Keratinocyte (primary cell): Measurements from ENCODE around the gene CORO2A. TPM values are rescaled to one million over a fixed set of nuclear protein-coding genes. Genes with fewer than 3 reads are reported as not detected.

ENCODE experiments used
- DNase-seq: peaks from one replicate; pipeline ENCODE4 v3.0.0-alpha.2; 2011; ENCODE audit warnings: low read depth, missing footprints, low spot score
- FAIRE-seq: peaks from 2 replicates; lab custom pipeline; 2011; peaks lifted over from hg19 to GRCh38; lab: Jason Lieb, UNC
- H2AFZ ChIP-seq: 2 replicates; pipeline ENCODE4 v1.6.0; 2012; ENCODE audit warnings: low read length, control low read depth, inconsistent platforms; ENCODE audit not compliant: control insufficient read depth
- H3K27ac ChIP-seq: 2 replicates; pipeline ENCODE4 v1.5.1; 2011; ENCODE audit warnings: low read length; ENCODE audit not compliant: control insufficient read depth, insufficient read depth
- H3K27me3 ChIP-seq: 3 replicates; pipeline ENCODE4 v1.6.0; 2011; ENCODE audit warnings: low read length; ENCODE audit not compliant: control insufficient read depth, insufficient read depth; ENCODE audit errors: extremely low read depth
- H3K36me3 ChIP-seq, 2 experiments: 2 replicates in 1 of 2; 3 replicates in 1 of 2; pipeline ENCODE4 v1.5.1; 2011; ENCODE audit warnings: low read length in 2 of 2, mild to moderate bottlenecking in 1 of 2; ENCODE audit not compliant: control insufficient read depth in 2 of 2, insufficient read depth in 2 of 2; ENCODE audit errors: extremely low read depth in 1 of 2
- H3K4me1 ChIP-seq: 3 replicates; pipeline ENCODE4 v1.5.1; 2011; ENCODE audit warnings: low read length; ENCODE audit not compliant: control insufficient read depth, insufficient read depth; ENCODE audit errors: extremely low read depth
- H3K4me2 ChIP-seq: 3 replicates; pipeline ENCODE4 v1.6.0; 2011; ENCODE audit warnings: low read depth, low read length; ENCODE audit not compliant: control insufficient read depth, insufficient read depth; ENCODE audit errors: extremely low read depth
- H3K4me3 ChIP-seq, 3 experiments: fragments of 200-600 bp in 1 of 3; sonication (generic) in 1 of 3; 2 replicates in 2 of 3; 3 replicates in 1 of 3; pipeline ENCODE4 v1.5.1; 2011 to 2016; ENCODE audit warnings: low read length in 3 of 3, mild to moderate bottlenecking in 3 of 3, control low read depth in 2 of 3, inconsistent platforms in 1 of 3, low read depth in 1 of 3, mixed read lengths in 1 of 3, mixed run types in 1 of 3, moderate library complexity in 1 of 3; ENCODE audit not compliant: control insufficient read depth in 2 of 3, insufficient read depth in 2 of 3; ENCODE audit errors: extremely low read depth in 1 of 3
- H3K79me2 ChIP-seq: 2 replicates; pipeline ENCODE4 v1.6.0; 2012; ENCODE audit warnings: low read length; ENCODE audit not compliant: control insufficient read depth, insufficient read depth
- H3K9ac ChIP-seq: 3 replicates; pipeline ENCODE4 v1.6.0; 2011; ENCODE audit warnings: low read length; ENCODE audit not compliant: control insufficient read depth, insufficient read depth; ENCODE audit errors: extremely low read depth
- H3K9me1 ChIP-seq: 3 replicates; pipeline ENCODE4 v1.6.0; 2011; ENCODE audit warnings: low read length; ENCODE audit not compliant: control insufficient read depth, insufficient read depth; ENCODE audit errors: extremely low read depth
- H3K9me3 ChIP-seq: 2 replicates; pipeline ENCODE4 v1.5.1; 2012; ENCODE audit warnings: low read depth, low read length; ENCODE audit not compliant: control insufficient read depth
- H4K20me1 ChIP-seq: 3 replicates; pipeline ENCODE4 v1.6.0; 2011; ENCODE audit warnings: low read length; ENCODE audit not compliant: control insufficient read depth, insufficient read depth; ENCODE audit errors: extremely low read depth
- EZH2 ChIP-seq: IDR thresholded peaks from one replicate; pipeline ENCODE4 v1.6.1; 2012; ENCODE audit warnings: inconsistent platforms, mild to moderate bottlenecking, low read length, moderate library complexity
- dilution Hi-C: fragments of 300-500 bp; cut with MboI; formaldehyde crosslinking; loops from one replicate; pipeline ENCODE4 v1.7.0; 2020; ENCODE audit warnings: low sequenced_read_pairs; ENCODE audit not compliant: extremely low pct_ligation_motif_present
- polyA plus RNA-seq, 5 experiments: library from polyadenylated mRNA; depleted of rRNA in 3 of 5; stranded (reverse) in 3 of 5; stranded (forward) in 1 of 5; unstranded in 1 of 5; fragments of >200 nt; gene quantifications; 1 replicate in 1 of 5; 2 replicates in 3 of 5; 3 replicates in 1 of 5; pipeline versions ENCODE4 v1.2.1 to v1.2.3, GENCODE V29; 2011 to 2012; ENCODE audit warnings: missing spikeins in 2 of 5, low read depth in 1 of 5, low replicate concordance in 1 of 5
- TF ChIP-seq, protein P1 (sequence below), 3 experiments: IDR thresholded peaks in 1 of 3; conservative IDR thresholded peaks in 1 of 3; optimal IDR thresholded peaks in 1 of 3; 2 replicates in 2 of 3; 3 replicates in 1 of 3; pipeline versions ENCODE3 to v1.5.1; 2011; ENCODE audit warnings: low read length in 3 of 3, mild to moderate bottlenecking in 3 of 3, moderate library complexity in 2 of 3, control low read depth in 1 of 3, inconsistent platforms in 1 of 3; ENCODE audit not compliant: insufficient read depth in 2 of 3; ENCODE audit errors: extremely low read depth in 1 of 3

The CORO2A gene
- polyA plus RNA-seq, 1 donor (not counting 4 experiments of a cell fraction or from before 2014, with no cell fraction given), result 31.7 TPM

DNA sequence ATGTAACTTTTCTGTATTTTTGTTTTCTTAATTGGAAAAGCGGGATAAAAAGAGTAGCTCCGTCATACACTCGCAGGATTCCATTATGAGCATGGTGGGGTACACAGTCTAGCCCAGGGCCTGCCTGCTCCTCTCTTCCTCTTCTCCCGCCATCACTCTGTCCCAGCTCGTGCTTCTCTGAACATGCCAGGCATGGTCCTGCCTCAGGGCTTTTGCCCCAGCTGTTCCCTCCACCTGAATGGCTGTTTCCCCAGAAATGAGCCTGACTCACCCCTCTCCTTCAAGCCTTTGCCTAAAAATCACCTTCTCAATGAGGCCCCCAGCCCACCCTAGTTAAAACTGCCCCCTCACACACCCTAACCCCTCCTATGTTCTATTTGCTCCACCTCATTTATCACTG lies 4.5 kb downstream of the CORO2A start:
- Histone ChIP-seq H3K4me3 (no peak overlapping the region), H3K36me3 (no peaks in the 10 kb centered on the region), H4K20me1 (no peaks in the 10 kb centered on the region), H3K27me3 (no peaks in the 10 kb centered on the region), H3K27ac (no peak overlapping the region), H3K9me1 (peaks cover 2% of the 10 kb centered on the region), H3K4me1 (peaks cover 36% of the 10 kb centered on the region), H2AFZ (no peak overlapping the region), H3K9ac (no peak overlapping the region), H3K4me2 (peak overlapping the region; percentile 3), H3K79me2 (peaks cover 86% of the 10 kb centered on the region), H3K9me3 (no peaks in the 10 kb centered on the region)
- dilution Hi-C loops, result no loop called here
- DNase-seq, result no peak
- no peak for TF ChIP-seq EZH2
- TF ChIP-seq, protein P1, sequence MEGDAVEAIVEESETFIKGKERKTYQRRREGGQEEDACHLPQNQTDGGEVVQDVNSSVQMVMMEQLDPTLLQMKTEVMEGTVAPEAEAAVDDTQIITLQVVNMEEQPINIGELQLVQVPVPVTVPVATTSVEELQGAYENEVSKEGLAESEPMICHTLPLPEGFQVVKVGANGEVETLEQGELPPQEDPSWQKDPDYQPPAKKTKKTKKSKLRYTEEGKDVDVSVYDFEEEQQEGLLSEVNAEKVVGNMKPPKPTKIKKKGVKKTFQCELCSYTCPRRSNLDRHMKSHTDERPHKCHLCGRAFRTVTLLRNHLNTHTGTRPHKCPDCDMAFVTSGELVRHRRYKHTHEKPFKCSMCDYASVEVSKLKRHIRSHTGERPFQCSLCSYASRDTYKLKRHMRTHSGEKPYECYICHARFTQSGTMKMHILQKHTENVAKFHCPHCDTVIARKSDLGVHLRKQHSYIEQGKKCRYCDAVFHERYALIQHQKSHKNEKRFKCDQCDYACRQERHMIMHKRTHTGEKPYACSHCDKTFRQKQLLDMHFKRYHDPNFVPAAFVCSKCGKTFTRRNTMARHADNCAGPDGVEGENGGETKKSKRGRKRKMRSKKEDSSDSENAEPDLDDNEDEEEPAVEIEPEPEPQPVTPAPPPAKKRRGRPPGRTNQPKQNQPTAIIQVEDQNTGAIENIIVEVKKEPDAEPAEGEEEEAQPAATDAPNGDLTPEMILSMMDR (optimal IDR thresholded peaks at IDR 0.05 in 1 of 3, IDR thresholded peaks at IDR 0.05 in 1 of 3, conservative IDR thresholded peaks at IDR 0.05 in 1 of 3; ENCODE audit: extremely low read depth in 1 of 3, insufficient read depth in 2 of 3, low read length in 3 of 3), result no peak
- FAIRE-seq, result peak; percentile 56

DNA sequence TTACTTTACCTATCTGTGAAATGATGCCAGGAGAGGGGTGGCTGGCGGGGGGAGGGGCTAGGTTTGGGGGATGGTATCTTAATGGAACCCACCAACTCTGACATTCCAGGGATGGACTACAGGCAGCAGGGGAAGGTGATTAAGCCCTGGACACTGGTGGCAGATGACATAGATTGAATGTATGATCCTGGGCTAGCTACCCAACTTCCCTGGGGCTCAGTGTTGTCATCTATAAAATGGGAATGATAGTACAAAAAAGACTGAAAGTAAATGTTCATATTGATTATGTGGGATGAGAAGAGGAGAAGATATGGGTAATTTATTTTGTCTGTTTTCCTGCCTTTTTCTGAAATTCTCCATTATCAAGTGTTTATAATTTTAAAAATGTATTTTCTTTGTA lies 6.2 kb downstream of the CORO2A start:
- dilution Hi-C loops, result no loop called here
- H4K20me1 ChIP-seq, result no peaks in the 10 kb centered on the region
- H3K4me3 ChIP-seq, result no peak overlapping the region
- no peak overlapping the region for H2AFZ ChIP-seq
- H3K36me3 ChIP-seq, result no peaks in the 10 kb centered on the region
- peaks cover 31% of the 10 kb centered on the region for H3K4me1 ChIP-seq
- H3K27me3 ChIP-seq, result no peaks in the 10 kb centered on the region
- H3K27ac ChIP-seq, result no peak overlapping the region
- H3K9me1 ChIP-seq, result peaks cover 5% of the 10 kb centered on the region
- peaks cover 93% of the 10 kb centered on the region for H3K79me2 ChIP-seq
- FAIRE-seq (no peak), DNase-seq (no peak)
- TF ChIP-seq, protein P1 (optimal IDR thresholded peaks at IDR 0.05 in 1 of 3, IDR thresholded peaks at IDR 0.05 in 1 of 3, conservative IDR thresholded peaks at IDR 0.05 in 1 of 3; ENCODE audit: extremely low read depth in 1 of 3, insufficient read depth in 2 of 3, low read length in 3 of 3), result no peak
- TF ChIP-seq EZH2, result no peak
- no peaks in the 10 kb centered on the region for H3K9me3 ChIP-seq
- no peak overlapping the region for H3K9ac ChIP-seq
- no peak overlapping the region for H3K4me2 ChIP-seq
